HEK293T (cell line): ENCODE results near the gene VAMP2.

Experiments
- BHLHE40 ChIP-seq: fragments of 450-650 bp; IDR thresholded peaks from 2 replicates; pipeline ENCODE4 v1.6.1; 2016; ENCODE audit warnings: mild to moderate bottlenecking, moderate library complexity, borderline replicate concordance
- SUZ12 ChIP-seq: fragments of 450-650 bp; IDR thresholded peaks from 2 replicates; pipeline ENCODE4 v1.6.1; 2016; ENCODE audit warnings: mild to moderate bottlenecking

DNA sequence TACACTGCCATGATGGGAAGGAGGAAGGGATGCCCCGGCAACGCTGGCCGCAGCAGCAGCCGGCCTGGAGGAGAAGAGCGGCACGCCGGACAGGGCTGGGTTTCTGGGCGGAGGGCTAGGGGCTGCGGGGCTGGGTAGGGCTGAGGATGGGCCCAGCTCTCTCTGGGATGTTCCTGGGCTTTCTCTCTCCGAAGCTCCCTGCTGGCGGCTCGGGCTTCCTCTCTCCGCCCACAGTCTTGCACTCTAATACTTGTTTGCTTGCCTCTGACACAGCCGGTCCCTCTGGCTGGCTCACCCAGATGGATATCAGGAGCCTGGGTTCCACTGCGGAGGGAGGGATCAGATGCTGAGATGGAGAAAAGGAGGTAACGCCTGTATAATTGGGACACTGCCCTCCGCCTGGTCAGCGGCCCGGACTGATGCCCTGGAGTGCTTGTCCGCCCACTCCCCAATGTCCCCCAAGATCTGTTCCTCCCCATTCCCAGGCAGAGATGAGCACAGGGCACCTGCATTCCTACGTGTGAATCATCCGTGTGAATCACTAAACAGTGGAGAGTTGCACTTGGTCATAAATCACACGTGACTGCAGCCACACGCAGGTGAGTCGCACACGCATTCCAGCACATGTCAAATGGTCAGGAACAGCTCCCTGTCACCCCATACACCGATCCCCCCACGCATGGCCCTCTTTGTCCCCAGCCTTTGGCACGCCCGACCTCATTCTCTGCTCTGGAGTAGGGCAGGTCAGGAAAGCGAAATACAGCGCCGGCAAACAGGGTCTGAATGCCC is 44.6 kb downstream of the VAMP2 start, which contains the start of gene ALOXE3:
- TF ChIP-seq SUZ12 (no peak), BHLHE40 (no peak)
